Lower leg skin (tissue), 3 donors: Measurements from ENCODE around the gene ANKRD23.

Source experiments
- CTCF ChIP-seq, 3 donors: fragments of 450-650 bp; IDR thresholded peaks; one replicate each; pipeline ENCODE4 v1.5.1; 2016; ENCODE audit warnings: antibody characterized with exemption in 3 of 3, mild to moderate bottlenecking in 3 of 3, moderate library complexity in 2 of 3
- POLR2A ChIP-seq, 2 donors: fragments of 450-650 bp; IDR thresholded peaks; one replicate each; pipeline ENCODE4 v1.6.1; 2016 to 2017; ENCODE audit warnings: antibody characterized with exemption in 2 of 2, mild to moderate bottlenecking in 1 of 2, moderate library complexity in 1 of 2

- TF ChIP-seq CTCF (IDR thresholded peaks at IDR 0.05) (no peak), POLR2A (IDR thresholded peaks at IDR 0.05) (no peak)
Observed at GRCh38 chr2:96891591-96892333, 47.9 kb upstream of the ANKRD23 start.
